PC-9 (cell line): Measurements from ENCODE around the gene ANO2.

Experiments
- EZH2 ChIP-seq: fragments of 200-600 bp; sonication (generic); IDR thresholded peaks from 2 replicates; pipeline ENCODE4 v1.8.0; 2017; ENCODE audit warnings: antibody characterized with exemption, low read depth
- TF ChIP-seq, protein P1 (sequence below): fragments of 200-600 bp; sonication (generic); conservative IDR thresholded peaks from 2 replicates; pipeline ENCODE4 v1.6.1; 2017; ENCODE audit warnings: mixed run types, antibody characterized with exemption, mild to moderate bottlenecking, moderate library complexity

DNA sequence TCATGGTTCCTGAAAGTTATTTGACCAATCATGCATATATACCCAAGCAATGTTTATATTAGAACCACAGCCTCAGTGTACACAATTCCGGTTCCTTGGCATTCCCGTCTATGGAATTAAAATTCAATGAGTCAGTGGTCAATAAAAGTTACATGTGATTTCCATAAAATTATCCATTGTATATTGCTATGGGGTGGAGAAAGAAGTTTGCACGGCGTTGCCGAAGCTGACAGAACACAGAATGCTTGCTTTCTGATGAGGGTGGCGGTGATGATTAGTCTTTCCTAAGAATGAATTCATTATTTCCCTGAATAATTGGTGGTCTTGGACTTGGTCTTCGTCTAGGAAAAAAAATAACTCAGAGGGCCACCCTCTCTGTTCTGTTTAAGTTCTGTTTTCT is 214.1 kb downstream of the ANO2 start:
- TF ChIP-seq, protein P1, sequence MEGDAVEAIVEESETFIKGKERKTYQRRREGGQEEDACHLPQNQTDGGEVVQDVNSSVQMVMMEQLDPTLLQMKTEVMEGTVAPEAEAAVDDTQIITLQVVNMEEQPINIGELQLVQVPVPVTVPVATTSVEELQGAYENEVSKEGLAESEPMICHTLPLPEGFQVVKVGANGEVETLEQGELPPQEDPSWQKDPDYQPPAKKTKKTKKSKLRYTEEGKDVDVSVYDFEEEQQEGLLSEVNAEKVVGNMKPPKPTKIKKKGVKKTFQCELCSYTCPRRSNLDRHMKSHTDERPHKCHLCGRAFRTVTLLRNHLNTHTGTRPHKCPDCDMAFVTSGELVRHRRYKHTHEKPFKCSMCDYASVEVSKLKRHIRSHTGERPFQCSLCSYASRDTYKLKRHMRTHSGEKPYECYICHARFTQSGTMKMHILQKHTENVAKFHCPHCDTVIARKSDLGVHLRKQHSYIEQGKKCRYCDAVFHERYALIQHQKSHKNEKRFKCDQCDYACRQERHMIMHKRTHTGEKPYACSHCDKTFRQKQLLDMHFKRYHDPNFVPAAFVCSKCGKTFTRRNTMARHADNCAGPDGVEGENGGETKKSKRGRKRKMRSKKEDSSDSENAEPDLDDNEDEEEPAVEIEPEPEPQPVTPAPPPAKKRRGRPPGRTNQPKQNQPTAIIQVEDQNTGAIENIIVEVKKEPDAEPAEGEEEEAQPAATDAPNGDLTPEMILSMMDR = no peak
- no peak for TF ChIP-seq EZH2
